Progenitor cell of endocrine pancreas (in vitro differentiated cells): Measurements from ENCODE around the gene PUDP. TPM values are rescaled to one million over a fixed set of nuclear protein-coding genes. Genes with fewer than 3 reads are reported as not detected.

Source experiments
- DNase-seq: peaks from one replicate; pipeline ENCODE4 v3.0.0; 2021; ENCODE audit warnings: low spot score; ENCODE audit not compliant: unreplicated experiment
- H3K27ac Mint-ChIP-seq: 2 replicates; pipeline ENCODE4 v1.8.0; 2021; ENCODE audit warnings: mild to moderate bottlenecking, moderate library complexity, mixed read lengths
- H3K27me3 Mint-ChIP-seq: 2 replicates; pipeline ENCODE4 v1.8.0; 2021; ENCODE audit warnings: mixed read lengths
- H3K36me3 Mint-ChIP-seq: 2 replicates; pipeline ENCODE4 v1.8.0; 2022; ENCODE audit warnings: mixed read lengths; ENCODE audit not compliant: insufficient read depth
- H3K4me1 Mint-ChIP-seq: 2 replicates; pipeline ENCODE4 v1.8.0; 2021; ENCODE audit warnings: low read depth, mixed read lengths
- H3K4me3 Mint-ChIP-seq: 2 replicates; pipeline ENCODE4 v1.8.0; 2021; ENCODE audit warnings: low read depth, mild to moderate bottlenecking, moderate library complexity, mixed read lengths
- H3K9me3 Mint-ChIP-seq: 2 replicates; pipeline ENCODE4 v1.8.0; 2021; ENCODE audit warnings: low read depth, mixed read lengths
- CTCF ChIP-seq: fragments of 200-600 bp; sonication (generic); IDR thresholded peaks from one replicate; pipeline ENCODE4 v1.5.0; 2021; ENCODE audit warnings: antibody characterized with exemption, mild to moderate bottlenecking; ENCODE audit not compliant: unreplicated experiment
- total RNA-seq: library from RNA; stranded (reverse); gene quantifications from 2 replicates; pipeline ENCODE4 v1.2.1, GENCODE V29; 2021

The PUDP gene
- total RNA-seq, 1 donor from 2014 or later: 59.9 TPM

DNA sequence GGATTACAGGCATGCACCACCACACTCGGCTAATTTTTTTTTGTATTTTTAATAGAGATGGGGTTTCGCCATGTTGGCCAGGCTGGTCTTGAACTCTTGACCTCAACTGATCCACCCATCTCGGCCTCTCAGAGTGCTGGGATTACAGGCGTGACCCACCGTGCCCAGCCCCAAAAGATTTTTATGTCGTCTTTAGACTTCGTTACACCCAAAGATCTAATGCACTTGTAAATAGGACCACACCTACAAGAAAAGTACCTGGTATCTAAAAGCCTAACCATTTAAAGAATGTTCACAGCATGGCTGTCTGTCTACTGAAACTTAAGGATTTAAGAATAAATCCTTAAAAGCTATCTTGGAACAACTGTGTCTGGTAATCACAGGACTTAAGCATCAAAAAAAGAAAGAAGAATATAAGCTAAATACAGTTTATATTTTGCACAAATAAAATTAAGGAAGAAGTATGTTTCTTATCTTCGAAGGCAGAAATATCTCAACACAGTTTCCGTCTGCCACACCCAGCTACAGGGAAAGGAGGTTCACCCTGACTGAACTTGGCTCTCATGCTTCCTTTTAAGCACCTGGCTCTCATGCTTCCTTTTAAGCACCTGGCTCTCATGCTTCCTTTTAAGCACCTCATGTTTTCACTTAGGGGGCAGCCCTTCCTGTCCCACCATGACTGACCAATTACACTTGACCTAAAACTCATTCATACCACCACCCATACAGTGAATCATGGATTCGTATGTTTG, 92.4 kb downstream of the PUDP start:
- H3K4me1 Mint-ChIP-seq: peaks cover 2% of the 10 kb centered on the region
- TF ChIP-seq CTCF: no peak
- H3K27me3 Mint-ChIP-seq: no peaks in the 10 kb centered on the region
- H3K9me3 Mint-ChIP-seq: peaks cover 2% of the 10 kb centered on the region
- no peak for DNase-seq
- H3K27ac Mint-ChIP-seq: no peak overlapping the region
- no peak overlapping the region for H3K4me3 Mint-ChIP-seq
- H3K36me3 Mint-ChIP-seq: peaks cover 37% of the 10 kb centered on the region

GRCh38 chrX:7054219-7055216, 93.4 kb downstream of the PUDP start:
- DNase-seq: no peak
- peaks cover 2% of the 10 kb centered on the region for H3K9me3 Mint-ChIP-seq
- no peak overlapping the region for H3K27ac Mint-ChIP-seq
- TF ChIP-seq CTCF: no peak
- H3K27me3 Mint-ChIP-seq: no peaks in the 10 kb centered on the region
- H3K4me1 Mint-ChIP-seq: peaks cover 2% of the 10 kb centered on the region
- H3K36me3 Mint-ChIP-seq: peaks cover 44% of the 10 kb centered on the region
- no peak overlapping the region for H3K4me3 Mint-ChIP-seq

DNA sequence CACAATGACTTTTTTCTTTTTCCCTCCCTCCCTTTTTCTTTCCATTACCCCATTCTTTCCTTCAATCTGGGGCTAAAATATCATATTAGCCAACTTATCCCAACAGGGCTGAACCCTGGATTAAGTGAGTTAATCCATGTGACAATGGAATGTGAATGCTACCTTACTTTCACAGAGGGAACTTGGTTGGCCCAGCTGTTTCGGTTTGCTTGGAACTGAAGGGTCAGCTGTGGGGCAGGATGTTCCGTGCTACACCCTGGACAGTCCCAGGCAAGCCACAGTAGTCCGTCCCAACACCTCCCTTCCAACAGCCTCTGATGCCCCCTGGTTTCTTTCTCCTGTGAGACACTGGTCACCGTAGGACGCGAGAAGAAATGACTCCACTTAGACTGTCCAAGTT, 95.4 kb downstream of the PUDP start:
- Mint-ChIP-seq H3K27me3 (no peaks in the 10 kb centered on the region), H3K9me3 (peaks cover 2% of the 10 kb centered on the region), H3K4me1 (peaks cover 2% of the 10 kb centered on the region), H3K27ac (no peak overlapping the region), H3K36me3 (peaks cover 45% of the 10 kb centered on the region), H3K4me3 (no peak overlapping the region)
- no peak for TF ChIP-seq CTCF
- DNase-seq: no peak

DNA sequence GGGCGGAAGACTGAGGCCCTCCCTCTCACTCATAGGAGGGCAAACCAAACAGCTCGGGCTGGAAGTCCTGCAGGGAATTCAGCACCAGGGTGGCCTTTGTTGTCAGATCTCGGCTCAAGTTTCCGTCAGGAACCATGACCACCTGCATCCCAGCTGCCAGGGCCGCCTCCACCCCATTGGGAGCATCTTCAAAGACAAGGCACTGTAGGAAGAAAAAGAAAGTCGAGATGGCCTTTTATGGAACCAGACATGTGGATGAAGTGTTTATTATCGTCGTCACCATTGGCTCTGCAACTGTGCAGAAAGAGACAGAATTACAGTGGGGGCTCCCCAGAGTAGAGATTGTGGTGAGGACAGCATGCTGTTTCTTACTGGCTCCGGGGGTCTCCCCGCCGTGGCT, 97.7 kb downstream of the PUDP start:
- Mint-ChIP-seq H3K9me3 (peaks cover 2% of the 10 kb centered on the region), H3K4me3 (no peak overlapping the region), H3K27me3 (no peaks in the 10 kb centered on the region), H3K4me1 (peaks cover 2% of the 10 kb centered on the region), H3K27ac (no peak overlapping the region), H3K36me3 (peaks cover 33% of the 10 kb centered on the region)
- no peak for TF ChIP-seq CTCF
- no peak for DNase-seq

GRCh38 chrX:7047951-7048350, 100.0 kb downstream of the PUDP start:
- DNase-seq: no peak
- H3K4me1 Mint-ChIP-seq: peaks cover 2% of the 10 kb centered on the region

More at GRCh38 chrX:7047951-7048350, 100.0 kb downstream of the PUDP start:
- peaks cover 30% of the 10 kb centered on the region for H3K36me3 Mint-ChIP-seq
- H3K27me3 Mint-ChIP-seq: no peaks in the 10 kb centered on the region
- no peak overlapping the region for H3K4me3 Mint-ChIP-seq
- peak; percentile 26 for TF ChIP-seq CTCF
- H3K9me3 Mint-ChIP-seq: peaks cover 7% of the 10 kb centered on the region
- no peak overlapping the region for H3K27ac Mint-ChIP-seq
